HL-60 (cell line): ENCODE results near the gene ATF2.
"Not testable (repeated sequence)": the region's sequence is repeated elsewhere in the genome, so short reads cannot be mapped to it uniquely, and the experiment has no call there.

Experiments
- DNase-seq, 2 experiments: peaks; one replicate each; pipeline ENCODE4 v3.0.0-alpha.2; 2010 to 2020; ENCODE audit warnings: low read depth in 1 of 2, low spot score in 1 of 2
- H3K27ac ChIP-seq: fragments of 250-450 bp; sonication (Bioruptor Pico); replicated peaks from 2 replicates; pipeline ENCODE4 v1.5.1; 2020; ENCODE audit warnings: mild to moderate bottlenecking, moderate library complexity
- H3K27me3 ChIP-seq: fragments of 250-450 bp; sonication (Bioruptor Pico); 2 replicates; pipeline ENCODE4 v1.5.1; 2021; ENCODE audit warnings: mild to moderate bottlenecking, moderate library complexity; ENCODE audit not compliant: insufficient read depth, poor library complexity, severe bottlenecking
- H3K4me3 ChIP-seq: replicated peaks from 2 replicates; pipeline ENCODE4 v1.5.1; 2011; ENCODE audit warnings: mild to moderate bottlenecking, control low read depth, low read length; ENCODE audit not compliant: insufficient read depth
- CTCF ChIP-seq: IDR thresholded peaks from one replicate; pipeline ENCODE4 v1.5.1; 2011; ENCODE audit warnings: low read length, control low read depth, inconsistent platforms; ENCODE audit not compliant: insufficient read depth
- GABPA ChIP-seq: IDR thresholded peaks from 2 replicates; pipeline ENCODE4 v1.6.1; 2012; ENCODE audit warnings: low read depth
- POLR2AphosphoS5 ChIP-seq: IDR thresholded peaks from 2 replicates; pipeline ENCODE4 v1.6.1; 2012; ENCODE audit warnings: low read depth
- REST ChIP-seq: IDR thresholded peaks from 2 replicates; pipeline ENCODE4 v1.6.1; 2012; ENCODE audit warnings: low read depth; ENCODE audit not compliant: insufficient replicate concordance
- SPI1 ChIP-seq: IDR thresholded peaks from 2 replicates; pipeline ENCODE4 v1.6.1; 2012; ENCODE audit warnings: low read depth, mild to moderate bottlenecking, borderline replicate concordance

Gene ATF2

GRCh38 chr2:175101514-175101913 is 66.5 kb downstream of the ATF2 start:
- Histone ChIP-seq H3K27ac (no peak overlapping the region), H3K27me3 (no peaks in the 10 kb centered on the region), H3K4me3 (no peak overlapping the region)
- no peak for DNase-seq
- no peak for TF ChIP-seq REST
- no peak for TF ChIP-seq SPI1
- TF ChIP-seq GABPA, result no peak
- no peak for TF ChIP-seq POLR2AphosphoS5
- TF ChIP-seq CTCF, result no peak

- no peaks in the 10 kb centered on the region for H3K27me3 ChIP-seq
- TF ChIP-seq GABPA (no peak), REST (no peak), CTCF (no peak), POLR2AphosphoS5 (no peak), SPI1 (no peak)
- no peak overlapping the region for H3K4me3 ChIP-seq
- no peak for DNase-seq
- no peak overlapping the region for H3K27ac ChIP-seq
These were observed 70.7 kb downstream of the ATF2 start for GRCh38 chr2:175097297-175097696.

GRCh38 chr2:175084117-175084516 is 83.9 kb downstream of the ATF2 start:
- H3K4me3 ChIP-seq, H3K27me3 ChIP-seq, H3K27ac ChIP-seq, DNase-seq: not testable (repeated sequence)

GRCh38 chr2:175080479-175080878 is 87.5 kb downstream of the ATF2 start:
- Histone ChIP-seq H3K27ac (no peak overlapping the region), H3K27me3 (no peaks in the 10 kb centered on the region), H3K4me3 (no peak overlapping the region)
- no peak for DNase-seq
- TF ChIP-seq REST, result no peak
- TF ChIP-seq POLR2AphosphoS5, result no peak
- TF ChIP-seq SPI1, result no peak
- TF ChIP-seq CTCF, result no peak
- no peak for TF ChIP-seq GABPA
